Nephron progenitor cell (in vitro differentiated cells): ENCODE measurements around the gene HIBCH.
"Not testable (repeated sequence)": the region's sequence is repeated elsewhere in the genome, so short reads cannot be mapped to it uniquely, and the experiment has no call there.

ENCODE experiments used
- DNase-seq: peaks from one replicate; pipeline ENCODE4 v3.0.0; 2021
- H3K27ac Mint-ChIP-seq: 2 replicates; pipeline ENCODE4 v1.8.0; 2021; ENCODE audit warnings: mild to moderate bottlenecking, moderate library complexity, mixed read lengths
- H3K27me3 Mint-ChIP-seq: 2 replicates; pipeline ENCODE4 v1.8.0; 2021; ENCODE audit warnings: mild to moderate bottlenecking, low read depth, mixed read lengths; ENCODE audit not compliant: poor library complexity
- H3K36me3 Mint-ChIP-seq: 2 replicates; pipeline ENCODE4 v1.8.0; 2021; ENCODE audit warnings: low read depth, mixed read lengths
- H3K4me1 Mint-ChIP-seq: 2 replicates; pipeline ENCODE4 v1.8.0; 2021; ENCODE audit warnings: mixed read lengths
- H3K4me3 Mint-ChIP-seq: 2 replicates; pipeline ENCODE4 v1.8.0; 2021; ENCODE audit warnings: mild to moderate bottlenecking, moderate library complexity, mixed read lengths
- H3K9me3 Mint-ChIP-seq: 2 replicates; pipeline ENCODE4 v1.8.0; 2021; ENCODE audit warnings: mild to moderate bottlenecking, moderate library complexity, mixed read lengths
- CTCF ChIP-seq: fragments of 200-600 bp; sonication (generic); IDR thresholded peaks from 2 replicates; pipeline ENCODE4 v1.5.0; 2021; ENCODE audit warnings: antibody characterized with exemption

HIBCH gene

GRCh38 chr2:190271783-190272456 is 47.7 kb downstream of the HIBCH start:
- H3K4me3 Mint-ChIP-seq: no peak overlapping the region
- TF ChIP-seq CTCF: no peak
- H3K36me3 Mint-ChIP-seq: peaks cover 74% of the 10 kb centered on the region
- no peak for DNase-seq
- H3K27me3 Mint-ChIP-seq: no peaks in the 10 kb centered on the region
- H3K9me3 Mint-ChIP-seq: peaks cover 7% of the 10 kb centered on the region
- H3K4me1 Mint-ChIP-seq: peaks cover 14% of the 10 kb centered on the region
- peak overlapping the region; percentile 26 for H3K27ac Mint-ChIP-seq

DNA sequence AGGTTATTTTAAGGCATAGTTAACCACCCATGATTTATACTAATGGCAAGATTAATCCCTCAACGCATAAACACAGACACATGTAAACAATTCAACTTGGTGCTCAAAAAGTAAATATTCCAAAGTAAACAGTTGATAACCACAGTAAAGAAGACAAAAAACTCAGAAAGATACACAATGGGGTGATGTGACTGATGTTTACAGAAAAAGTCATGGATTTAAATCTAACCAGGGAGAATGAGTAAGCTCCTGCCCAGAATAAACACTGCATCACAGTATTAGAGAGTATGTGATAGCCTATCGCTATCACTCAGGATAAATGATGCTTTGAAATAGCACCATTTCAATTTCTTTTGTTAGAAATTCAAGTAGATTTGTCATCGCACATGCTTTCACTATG is 49.3 kb downstream of the HIBCH start:
- no peak overlapping the region for H3K27ac Mint-ChIP-seq
- no peak overlapping the region for H3K4me3 Mint-ChIP-seq
- H3K4me1 Mint-ChIP-seq: peaks cover 14% of the 10 kb centered on the region
- H3K27me3 Mint-ChIP-seq: no peaks in the 10 kb centered on the region
- DNase-seq: no peak
- peaks cover 74% of the 10 kb centered on the region for H3K36me3 Mint-ChIP-seq
- peaks cover 9% of the 10 kb centered on the region for H3K9me3 Mint-ChIP-seq
- TF ChIP-seq CTCF: no peak

GRCh38 chr2:190269699-190270098 is 49.9 kb downstream of the HIBCH start:
- not testable (repeated sequence) for H3K4me3 Mint-ChIP-seq, H3K9me3 Mint-ChIP-seq, H3K27ac Mint-ChIP-seq, DNase-seq, H3K27me3 Mint-ChIP-seq
- H3K36me3 Mint-ChIP-seq: peaks cover 72% of the 10 kb centered on the region
- peaks cover 14% of the 10 kb centered on the region for H3K4me1 Mint-ChIP-seq

DNA sequence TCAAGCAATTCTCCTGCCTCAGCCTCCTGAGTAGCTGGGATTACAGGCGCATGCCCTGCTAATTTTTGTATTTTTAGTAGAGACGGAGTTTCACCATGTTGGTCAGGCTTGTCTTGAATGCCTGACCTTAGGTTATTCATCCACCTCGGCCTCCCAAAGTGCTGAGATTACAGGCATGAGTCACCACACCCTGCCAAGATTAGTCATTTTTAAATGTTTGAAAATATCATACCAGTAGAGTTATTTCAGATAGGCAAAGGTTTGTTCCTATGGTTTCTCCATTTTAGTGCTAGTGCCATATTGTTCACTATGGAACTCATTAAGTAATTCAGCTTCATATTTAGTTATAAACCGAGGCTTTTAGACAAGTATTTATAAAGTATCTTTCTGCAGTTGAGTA is 52.3 kb downstream of the HIBCH start:
- Mint-ChIP-seq H3K36me3 (peaks cover 67% of the 10 kb centered on the region), H3K4me3 (no peak overlapping the region), H3K27ac (no peak overlapping the region), H3K27me3 (no peaks in the 10 kb centered on the region), H3K9me3 (peaks cover 12% of the 10 kb centered on the region), H3K4me1 (peaks cover 5% of the 10 kb centered on the region)
- DNase-seq: no peak
- TF ChIP-seq CTCF: no peak

- H3K36me3 Mint-ChIP-seq: peaks cover 58% of the 10 kb centered on the region
Measured at GRCh38 chr2:190266314-190266713, 53.3 kb downstream of the HIBCH start.

DNA sequence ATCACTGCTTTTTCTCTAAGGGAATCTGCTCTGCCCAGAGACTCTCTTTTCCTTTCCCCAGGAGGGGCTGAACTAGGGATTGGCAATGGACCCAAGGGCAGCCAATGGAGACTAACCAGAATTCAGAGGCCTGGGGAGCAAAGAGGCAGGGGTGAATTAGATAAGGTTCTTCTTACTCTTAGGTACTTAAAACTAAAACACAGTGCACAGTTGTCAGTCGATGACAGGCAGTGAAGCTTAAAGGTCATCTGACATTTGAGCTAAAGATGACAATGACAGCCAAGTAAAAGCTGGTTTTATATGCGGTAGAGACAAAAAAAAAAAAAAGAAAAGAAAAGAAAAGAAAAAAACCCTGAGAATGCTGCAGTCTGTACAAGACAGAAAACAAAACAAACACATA is 57.8 kb downstream of the HIBCH start:
- DNase-seq: no peak
- TF ChIP-seq CTCF: no peak
- Mint-ChIP-seq H3K4me3 (no peak overlapping the region), H3K36me3 (peaks cover 34% of the 10 kb centered on the region), H3K4me1 (no peaks in the 10 kb centered on the region), H3K27me3 (no peaks in the 10 kb centered on the region), H3K9me3 (peaks cover 21% of the 10 kb centered on the region), H3K27ac (no peak overlapping the region)

More at GRCh38 chr2:190266314-190266713, 53.3 kb downstream of the HIBCH start:
- H3K4me1 Mint-ChIP-seq: no peaks in the 10 kb centered on the region
- H3K4me3 Mint-ChIP-seq: no peak overlapping the region
- no peak for TF ChIP-seq CTCF
- peaks cover 12% of the 10 kb centered on the region for H3K9me3 Mint-ChIP-seq
- no peaks in the 10 kb centered on the region for H3K27me3 Mint-ChIP-seq
- DNase-seq: no peak
- H3K27ac Mint-ChIP-seq: no peak overlapping the region
